Neural crest cell (in vitro differentiated cells): ENCODE measurements around the gene MECR. TPM values are rescaled to one million over a fixed set of nuclear protein-coding genes. Genes with fewer than 3 reads are reported as not detected.

Experiments
- DNase-seq: peaks from one replicate; pipeline ENCODE4 v3.0.0; 2021; ENCODE audit warnings: low read depth, mixed read lengths, low spot score
- H3K27ac Mint-ChIP-seq: one replicate; pipeline ENCODE4 v1.8.0; 2021; ENCODE audit warnings: mild to moderate bottlenecking, mixed read lengths; ENCODE audit not compliant: unreplicated experiment
- H3K27me3 Mint-ChIP-seq: 2 replicates; pipeline ENCODE4 v1.8.0; 2021; ENCODE audit warnings: low read depth, mild to moderate bottlenecking, mixed read lengths
- H3K36me3 Mint-ChIP-seq: 2 replicates; pipeline ENCODE4 v1.8.0; 2021; ENCODE audit warnings: low read depth, mild to moderate bottlenecking, mixed read lengths
- H3K4me1 Mint-ChIP-seq: 2 replicates; pipeline ENCODE4 v1.8.0; 2021; ENCODE audit warnings: mixed read lengths
- H3K4me3 Mint-ChIP-seq: one replicate; pipeline ENCODE4 v1.8.0; 2021; ENCODE audit warnings: mild to moderate bottlenecking, mixed read lengths
- H3K9me3 Mint-ChIP-seq: 2 replicates; pipeline ENCODE4 v1.8.0; 2021; ENCODE audit warnings: mixed read lengths
- CTCF ChIP-seq: fragments of 200-600 bp; sonication (generic); conservative IDR thresholded peaks from 2 replicates; pipeline ENCODE4 v1.5.0; 2021; ENCODE audit warnings: antibody characterized with exemption, mild to moderate bottlenecking
- total RNA-seq: library from RNA; stranded (reverse); gene quantifications from 2 replicates; pipeline ENCODE4 v1.2.1, GENCODE V29; 2021

MECR gene
- total RNA-seq, 1 donor from 2014 or later = 24.6 TPM

GRCh38 chr1:29234471-29234870, 3.7 kb upstream of the MECR start:
- peaks cover 70% of the 10 kb centered on the region for H3K27me3 Mint-ChIP-seq
- peak overlapping the region; percentile 70 for H3K4me3 Mint-ChIP-seq
- peaks cover 42% of the 10 kb centered on the region for H3K4me1 Mint-ChIP-seq
- DNase-seq = no peak
- no peak overlapping the region for H3K27ac Mint-ChIP-seq
- no peak for TF ChIP-seq CTCF
- H3K9me3 Mint-ChIP-seq = no peaks in the 10 kb centered on the region
- no peaks in the 10 kb centered on the region for H3K36me3 Mint-ChIP-seq

- peak overlapping the region; percentile 70 for H3K4me3 Mint-ChIP-seq
- no peaks in the 10 kb centered on the region for H3K9me3 Mint-ChIP-seq
- no peak overlapping the region for H3K27ac Mint-ChIP-seq
- H3K4me1 Mint-ChIP-seq = peaks cover 36% of the 10 kb centered on the region
- no peak for TF ChIP-seq CTCF
- peaks cover 63% of the 10 kb centered on the region for H3K27me3 Mint-ChIP-seq
- DNase-seq = no peak
- H3K36me3 Mint-ChIP-seq = no peaks in the 10 kb centered on the region
Observed at GRCh38 chr1:29233693-29234092, 3.0 kb upstream of the MECR start.

- Mint-ChIP-seq H3K4me1 (peaks cover 29% of the 10 kb centered on the region), H3K27me3 (peaks cover 54% of the 10 kb centered on the region), H3K27ac (no peak overlapping the region)
Observed at GRCh38 chr1:29232387-29232786, 1.7 kb upstream of the MECR start.

GRCh38 chr1:29230204-29230552, 556 bp downstream of the MECR start:
- H3K36me3 Mint-ChIP-seq = no peaks in the 10 kb centered on the region
- peaks cover 37% of the 10 kb centered on the region for H3K27me3 Mint-ChIP-seq
- TF ChIP-seq CTCF = no peak
- H3K9me3 Mint-ChIP-seq = no peaks in the 10 kb centered on the region
- H3K4me3 Mint-ChIP-seq = peak overlapping the region; percentile 92
- DNase-seq = no peak
- peak overlapping the region; percentile 79 for H3K27ac Mint-ChIP-seq
- H3K4me1 Mint-ChIP-seq = peaks cover 21% of the 10 kb centered on the region

More at GRCh38 chr1:29232387-29232786, 1.7 kb upstream of the MECR start:
- DNase-seq = no peak
- no peak for TF ChIP-seq CTCF
- Mint-ChIP-seq H3K9me3 (no peaks in the 10 kb centered on the region), H3K4me3 (peak overlapping the region; percentile 45), H3K36me3 (no peaks in the 10 kb centered on the region)

GRCh38 chr1:29227511-29227910, 3.2 kb downstream of the MECR start:
- Mint-ChIP-seq H3K4me1 (peaks cover 27% of the 10 kb centered on the region), H3K9me3 (no peaks in the 10 kb centered on the region), H3K36me3 (no peaks in the 10 kb centered on the region), H3K4me3 (no peak overlapping the region), H3K27me3 (peaks cover 14% of the 10 kb centered on the region), H3K27ac (no peak overlapping the region)
- TF ChIP-seq CTCF = no peak
- no peak for DNase-seq

- Mint-ChIP-seq H3K27me3 (no peaks in the 10 kb centered on the region), H3K27ac (no peak overlapping the region), H3K9me3 (no peaks in the 10 kb centered on the region), H3K36me3 (no peaks in the 10 kb centered on the region), H3K4me1 (peaks cover 15% of the 10 kb centered on the region), H3K4me3 (no peak overlapping the region)
- no peak for DNase-seq
- no peak for TF ChIP-seq CTCF
Observed at GRCh38 chr1:29225361-29225760, 5.4 kb downstream of the MECR start.
